GM19239 (cell line): ENCODE measurements around the gene TXNDC17.
A peak's percentile ranks its signal among the peaks of the same experiment; 100 is the strongest.
"Not testable (repeated sequence)": the region's sequence is repeated elsewhere in the genome, so short reads cannot be mapped to it uniquely, and the experiment has no call there.

ENCODE experiments used
- DNase-seq: peaks from one replicate; pipeline ENCODE4 v3.0.0; 2011; ENCODE audit warnings: low spot score; ENCODE audit not compliant: insufficient read length
- FAIRE-seq: peaks from 2 replicates; lab custom pipeline; 2011; peaks lifted over from hg19 to GRCh38; lab: Jason Lieb, UNC

TXNDC17 gene

GRCh38 chr17:6636105-6636504 is 4.8 kb upstream of the TXNDC17 start:
- DNase-seq (no peak), FAIRE-seq (no peak)

GRCh38 chr17:6636616-6637457 is 4.0 kb upstream of the TXNDC17 start:
- no peak for FAIRE-seq
- no peak for DNase-seq

- FAIRE-seq (no peak), DNase-seq (no peak)
Observed at GRCh38 chr17:6637458-6637840, 3.4 kb upstream of the TXNDC17 start.

- no peak for FAIRE-seq
- no peak for DNase-seq
Observed at GRCh38 chr17:6638046-6638908, 2.6 kb upstream of the TXNDC17 start.

- no peak for DNase-seq
- FAIRE-seq: no peak
Observed at GRCh38 chr17:6639014-6639585, 1.8 kb upstream of the TXNDC17 start.

GRCh38 chr17:6639586-6640535 is 999 bp upstream of the TXNDC17 start:
- FAIRE-seq (peak; percentile 71), DNase-seq (no peak)

GRCh38 chr17:6641247-6641863 is 495 bp downstream of the TXNDC17 start:
- DNase-seq (no peak), FAIRE-seq (no peak)

- FAIRE-seq: no peak
- no peak for DNase-seq
Observed at GRCh38 chr17:6642592-6642991, 1.7 kb downstream of the TXNDC17 start.

GRCh38 chr17:6643451-6644125 is 2.7 kb downstream of the TXNDC17 start:
- no peak for FAIRE-seq
- no peak for DNase-seq

- FAIRE-seq (no peak), DNase-seq (no peak)
Observed at GRCh38 chr17:6648181-6648580, 7.3 kb downstream of the TXNDC17 start.

GRCh38 chr17:6651354-6651918 is 10.6 kb downstream of the TXNDC17 start, which contains the start of the genes C17orf100 and MED31:
Gene C17orf100 (plus strand): TSS chr17:6651762. CDS start chr17:6651914, 152 bp downstream.
Gene MED31 (minus strand): TSS chr17:6651605. CDS start chr17:6651528, 77 bp downstream.
- DNase-seq (peak; percentile 92), FAIRE-seq (peak; percentile 93)

GRCh38 chr17:6651919-6652452 is 11.1 kb downstream of the TXNDC17 start:
- no peak for DNase-seq
- no peak for FAIRE-seq

- FAIRE-seq (no peak), DNase-seq (no peak)
Observed at GRCh38 chr17:6654841-6655731, 14.2 kb downstream of the TXNDC17 start.

GRCh38 chr17:6655732-6656361 is 15.0 kb downstream of the TXNDC17 start:
- DNase-seq, FAIRE-seq: not testable (repeated sequence)

GRCh38 chr17:6656797-6657632 is 16.2 kb downstream of the TXNDC17 start:
- peak; percentile 4 for FAIRE-seq
- not testable (repeated sequence) for DNase-seq
